CD4-positive, alpha-beta T cell treated with Interleukin-6 for 4 hours (primary cell): ENCODE results near the gene ENTPD1.
"Not testable (repeated sequence)": the region's sequence is repeated elsewhere in the genome, so short reads cannot be mapped to it uniquely, and the experiment has no call there.

Experiments used
- DNase-seq: peaks from one replicate; pipeline ENCODE4 v3.0.0-alpha.2; 2020; ENCODE audit warnings: mixed read lengths

Gene ENTPD1

DNA sequence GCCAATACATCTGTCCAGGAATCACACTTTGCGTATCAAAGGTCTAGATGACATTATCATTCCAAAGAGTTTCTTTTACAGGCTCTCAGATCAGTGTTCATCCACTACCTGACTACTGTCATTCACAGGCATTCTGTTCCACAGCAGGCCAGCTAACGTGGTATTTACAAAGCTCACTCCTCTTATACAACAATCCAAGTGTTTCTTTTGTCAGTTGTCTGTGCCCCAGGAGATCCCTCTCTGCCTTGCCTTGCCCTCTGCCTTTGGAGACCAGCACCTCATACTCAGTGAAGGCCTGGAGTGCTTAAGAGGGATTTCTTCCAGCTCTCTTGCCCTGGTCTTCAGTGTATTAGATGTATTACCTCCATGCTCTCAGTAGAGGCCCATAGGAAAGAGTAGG, 117.2 kb downstream of the ENTPD1 start:
- no peak for DNase-seq

DNA sequence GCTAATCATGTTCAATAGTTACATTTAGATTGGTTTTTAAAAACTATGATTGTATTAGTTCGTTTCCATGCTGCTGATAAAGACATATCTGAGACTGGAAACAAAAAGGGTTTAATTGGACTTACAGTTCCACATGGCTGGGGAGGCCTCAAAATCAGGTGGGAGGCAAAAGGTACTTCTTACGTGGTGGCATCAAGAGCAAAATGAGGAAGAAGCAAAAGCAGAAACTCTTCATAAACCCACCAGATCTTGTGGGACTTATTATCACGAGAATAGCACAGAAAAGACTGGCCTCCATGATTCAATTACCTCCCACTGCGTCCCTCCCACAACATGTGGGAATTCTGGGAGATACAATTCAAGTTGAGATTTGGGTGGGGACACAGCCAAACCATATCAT, 117.7 kb downstream of the ENTPD1 start:
- DNase-seq, result no peak

DNA sequence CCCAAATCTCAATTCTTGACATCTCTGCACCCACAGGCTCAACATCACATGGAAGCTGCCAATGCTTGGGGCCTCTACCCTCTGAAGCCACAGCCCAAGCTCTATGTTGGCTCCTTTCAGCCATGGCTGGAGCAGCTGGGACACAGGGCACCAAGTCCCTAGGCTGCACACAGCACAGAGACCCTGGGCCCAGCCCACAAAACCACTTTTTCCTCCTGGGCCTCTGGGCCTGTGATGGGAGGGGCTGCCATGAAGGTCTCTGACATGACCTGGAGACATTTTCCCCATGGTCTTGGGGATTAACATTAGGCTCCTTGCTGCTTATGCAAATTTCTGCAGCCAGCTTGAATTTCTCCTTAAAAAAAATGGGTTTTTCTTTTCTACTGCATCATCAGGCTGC, 118.8 kb downstream of the ENTPD1 start:
- DNase-seq, result not testable (repeated sequence)

DNA sequence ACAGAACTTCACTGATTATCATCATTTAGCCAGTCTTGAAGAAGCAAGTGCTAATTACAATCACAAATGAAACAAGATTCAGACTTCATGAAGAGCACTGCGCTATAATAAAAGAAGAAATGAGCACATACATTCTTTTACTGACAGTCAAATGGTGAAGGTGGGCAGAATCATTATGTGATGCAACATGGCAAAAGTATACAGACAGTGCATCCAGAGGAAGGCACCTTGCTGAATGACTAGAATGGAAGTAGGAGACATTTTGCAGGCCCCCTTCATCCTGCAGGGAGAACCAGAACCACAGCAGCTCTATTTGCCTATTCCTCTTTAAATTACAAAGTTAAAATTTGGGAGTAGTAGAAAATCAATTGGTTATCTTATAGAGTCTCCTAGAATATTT, 120.8 kb downstream of the ENTPD1 start:
- DNase-seq, result no peak

DNA sequence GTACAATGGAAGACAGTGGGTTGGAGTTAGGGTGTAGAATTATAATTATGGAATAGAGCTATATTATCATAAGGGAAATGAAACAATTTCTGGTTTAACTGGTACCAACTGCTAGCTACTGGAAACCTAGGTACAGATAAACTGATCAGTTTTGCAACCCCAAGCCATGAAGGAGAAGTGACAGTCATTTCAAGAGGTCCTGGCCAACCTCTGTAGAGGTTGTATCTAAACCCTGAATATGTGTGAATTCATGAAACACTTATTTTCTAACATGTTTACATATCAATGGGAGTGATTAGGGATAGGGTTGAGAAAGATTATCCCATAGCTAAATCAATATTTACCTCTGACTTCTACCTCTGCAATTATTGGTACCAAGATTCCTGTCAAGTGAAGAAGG, 121.9 kb downstream of the ENTPD1 start:
- no peak for DNase-seq

DNA sequence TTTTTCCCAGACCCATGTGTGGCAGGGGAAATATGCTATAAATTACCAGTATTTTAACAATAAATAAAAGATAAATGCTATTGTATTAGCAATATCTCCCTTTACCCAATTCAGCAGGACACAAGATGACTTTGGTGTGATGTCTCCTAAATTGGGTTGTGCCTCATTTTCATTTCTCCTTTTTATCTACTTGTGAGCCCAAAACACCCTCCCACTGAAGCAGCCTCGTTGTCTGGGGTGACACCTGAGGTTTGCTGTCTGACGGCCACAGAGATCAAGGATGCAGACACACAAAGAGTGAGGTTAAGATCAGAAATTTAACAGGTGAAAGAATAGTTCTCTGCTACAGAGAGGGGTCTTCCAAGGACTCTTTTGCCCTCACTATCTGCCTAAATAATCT, 124.7 kb downstream of the ENTPD1 start:
- no peak for DNase-seq

DNA sequence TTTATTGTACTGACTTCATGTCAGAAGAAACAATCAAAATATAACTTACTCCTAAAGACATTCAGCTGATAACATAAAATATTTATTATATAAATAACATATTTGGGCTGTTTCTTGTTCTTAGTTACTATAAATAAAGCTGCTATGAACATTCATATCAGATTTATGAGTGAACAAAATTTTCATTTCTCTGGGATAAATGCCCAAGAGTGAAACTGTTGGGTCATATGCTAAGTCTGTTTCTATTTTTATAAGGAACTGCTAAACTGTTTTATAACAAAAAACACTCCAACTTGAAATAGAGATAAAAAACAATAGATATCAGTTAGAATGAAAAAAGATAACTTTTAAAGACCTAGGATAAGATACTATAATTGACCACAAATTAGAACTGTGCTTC, 125.4 kb downstream of the ENTPD1 start:
- DNase-seq, result no peak

DNA sequence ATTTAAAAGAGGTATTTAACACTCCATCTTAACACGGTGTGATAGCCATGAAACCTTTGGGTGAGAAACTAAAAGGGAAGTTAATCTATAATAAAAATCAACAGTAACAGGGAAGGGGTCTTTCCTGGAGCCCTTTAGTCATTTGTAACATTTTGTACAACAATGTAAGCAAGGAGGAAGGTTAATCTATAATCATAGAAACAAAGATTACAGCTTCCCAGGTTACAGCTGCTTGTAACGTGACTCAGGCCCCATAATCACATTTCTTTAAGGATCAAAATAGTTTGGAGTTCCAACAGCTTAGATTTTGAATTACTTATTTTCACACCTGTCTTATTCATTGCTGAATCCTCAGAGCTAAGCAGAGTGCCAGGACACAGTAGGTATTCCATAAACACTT, 133.9 kb downstream of the ENTPD1 start:
- DNase-seq, result no peak

DNA sequence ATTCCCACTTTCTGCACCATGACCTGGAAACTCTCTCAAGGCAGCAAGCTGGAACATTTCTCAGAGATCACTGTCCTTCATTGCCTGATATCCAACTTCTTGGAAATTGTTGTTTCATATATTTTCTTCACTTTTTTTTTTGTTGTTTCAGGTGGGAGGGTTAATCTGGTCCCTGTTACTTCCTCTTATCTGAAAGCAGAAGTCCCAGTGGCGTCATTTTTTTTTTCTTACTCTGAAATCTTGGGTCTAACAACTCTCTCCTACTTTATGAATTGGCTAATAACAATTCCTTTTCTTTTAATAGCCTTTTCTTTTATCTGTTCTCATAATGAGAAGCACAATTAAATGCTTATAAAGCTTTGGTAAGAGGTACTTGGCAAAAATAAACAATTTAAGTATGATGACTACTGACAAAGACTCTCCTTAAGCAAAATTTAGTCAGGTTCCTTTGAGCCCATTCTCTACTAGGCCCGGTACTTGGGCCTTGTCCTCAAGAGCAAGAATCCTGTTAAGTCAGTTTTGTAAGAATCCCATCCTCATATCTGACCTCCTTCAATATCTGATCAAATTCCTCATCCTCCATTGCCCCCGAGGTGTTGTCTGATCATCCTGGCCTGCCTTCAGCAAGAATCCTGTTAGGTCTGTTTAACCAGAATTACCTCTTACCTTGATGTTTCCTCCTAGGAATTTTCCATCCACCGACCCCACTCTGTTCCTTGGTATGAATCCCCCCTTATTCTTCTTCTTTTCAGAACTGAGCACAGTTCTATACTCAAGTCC, 140.3 kb downstream of the ENTPD1 start:
- DNase-seq, result no peak

DNA sequence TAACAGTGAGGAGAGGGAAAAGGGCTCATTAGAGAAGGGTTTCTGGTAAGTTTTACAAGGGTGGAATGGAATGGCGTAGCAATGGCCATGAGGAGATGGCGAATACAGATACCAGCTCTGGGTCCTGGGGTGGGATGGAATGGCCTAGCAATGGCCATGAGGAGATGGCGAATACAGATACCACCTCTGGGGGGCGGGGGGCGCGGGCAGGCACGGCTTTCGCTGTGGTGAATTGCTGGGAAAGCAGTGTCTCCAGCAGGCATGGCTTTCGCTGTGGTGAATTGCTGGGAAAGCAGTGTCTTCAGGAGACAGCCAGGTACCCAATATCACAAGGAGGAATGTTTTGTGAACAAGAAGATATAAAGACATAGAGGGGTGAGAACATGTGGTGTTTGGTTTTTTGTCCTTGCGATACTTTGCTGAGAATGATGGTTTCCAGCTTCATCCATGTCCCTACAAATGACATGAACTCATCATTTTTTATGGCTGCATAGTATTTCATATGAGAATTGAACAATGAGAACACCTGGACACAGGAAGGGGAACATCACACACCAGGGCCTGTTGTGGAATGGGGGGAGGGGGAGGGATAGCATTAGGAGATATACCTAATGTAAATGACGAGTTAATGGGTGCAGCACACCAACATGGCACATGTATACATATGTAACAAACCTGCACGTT, 150.1 kb downstream of the ENTPD1 start:
- not testable (repeated sequence) for DNase-seq

DNA sequence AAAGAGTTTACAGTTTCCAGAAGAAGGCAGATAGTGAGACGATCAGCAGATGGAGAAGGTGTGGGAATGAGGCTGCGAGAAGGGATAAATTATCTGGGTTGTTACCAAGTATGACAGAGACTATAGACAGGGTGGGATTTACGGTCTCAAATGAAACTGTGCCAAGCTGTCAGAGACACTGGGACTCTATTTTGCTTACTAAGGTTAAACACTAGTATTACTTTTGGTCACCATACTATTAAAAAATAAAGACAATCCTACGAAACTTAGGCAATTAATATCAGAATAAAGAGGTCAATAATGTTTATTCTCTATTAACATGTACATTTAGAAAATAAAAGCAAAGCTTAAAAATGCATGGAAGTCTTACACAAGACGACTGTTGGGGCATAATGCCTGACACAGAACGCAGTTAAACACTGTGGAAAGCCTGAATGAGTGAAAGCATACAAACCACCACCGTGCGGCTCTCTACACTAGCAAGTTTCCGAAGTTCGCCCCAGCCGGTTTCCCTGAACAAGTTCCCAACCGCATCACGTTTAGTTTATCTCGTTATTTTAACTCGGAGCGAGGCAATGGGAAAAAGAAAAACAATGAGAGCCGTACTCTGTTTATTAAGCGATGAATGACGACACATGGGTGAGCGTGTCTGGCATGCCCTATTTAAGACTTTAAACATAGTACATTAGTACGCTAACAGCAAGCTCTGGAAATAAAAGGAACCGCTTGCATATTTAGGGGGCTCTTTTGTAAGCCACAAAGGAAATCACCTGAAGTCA, 150.9 kb downstream of the ENTPD1 start:
- peak; percentile 35 for DNase-seq

DNA sequence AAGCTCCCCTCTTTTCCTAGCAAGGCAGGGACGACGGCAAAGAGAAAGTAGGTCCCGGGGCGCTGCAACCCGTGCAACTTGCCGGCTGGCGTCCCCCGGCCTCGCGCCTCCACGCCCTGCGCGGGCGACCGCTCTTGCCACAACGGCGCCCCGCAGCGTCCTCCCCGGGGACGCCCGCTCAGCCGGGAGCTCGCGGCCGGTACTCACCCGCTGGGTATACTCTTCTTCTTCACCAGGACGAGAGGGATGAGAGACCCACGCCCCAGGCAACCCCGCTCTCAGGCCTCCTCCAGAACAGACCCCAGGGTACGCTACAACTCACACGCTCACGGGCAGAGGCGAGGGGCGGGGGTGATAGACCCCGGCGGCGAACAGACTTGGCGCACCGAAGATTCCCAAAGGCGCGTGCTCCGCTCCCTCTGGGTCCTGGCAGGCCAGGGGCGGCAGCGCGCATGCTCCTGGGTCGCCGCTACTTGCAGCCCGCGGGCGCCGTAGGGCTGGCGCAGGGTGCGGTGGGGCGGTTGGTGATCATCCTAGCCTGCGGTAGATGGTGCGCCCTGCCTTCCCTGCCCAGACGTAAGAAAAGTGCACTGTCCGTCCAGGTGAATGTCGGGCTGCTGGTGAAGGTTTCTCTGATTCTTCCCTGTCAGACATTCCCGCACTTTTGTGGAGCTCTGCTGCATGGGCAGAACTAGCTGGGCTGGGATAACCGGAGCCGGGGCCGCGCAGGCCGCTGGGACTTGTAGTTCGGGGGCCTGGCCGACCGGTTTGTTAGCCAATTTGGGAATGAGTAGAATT, 151.7 kb downstream of the ENTPD1 start, which contains the start of gene CC2D2B:
CC2D2B (plus strand) TSS at position 520 of the 798 bp plus-strand sequence. CDS start 3,349 bp downstream, outside the sequence.
- peak; percentile 71 for DNase-seq

DNA sequence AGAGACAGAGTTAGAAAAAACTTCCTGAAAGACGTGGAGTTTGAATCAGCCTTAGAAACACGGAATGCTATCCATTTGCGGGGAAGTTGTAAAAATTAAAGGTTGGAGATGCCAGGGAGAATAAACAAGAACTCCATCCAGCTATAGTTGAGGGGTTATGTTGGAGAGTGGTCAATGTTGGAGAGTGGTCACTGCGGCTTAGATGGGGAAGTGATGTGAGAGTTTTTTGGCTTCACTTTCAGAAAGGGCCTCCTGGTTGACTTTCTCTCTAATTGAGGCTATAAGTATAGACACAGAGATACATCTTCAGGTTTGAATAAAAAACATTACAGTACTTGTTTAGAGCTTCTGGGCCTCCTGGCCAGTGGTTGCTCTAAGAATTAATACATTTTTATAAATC, 152.5 kb downstream of the ENTPD1 start:
- no peak for DNase-seq

DNA sequence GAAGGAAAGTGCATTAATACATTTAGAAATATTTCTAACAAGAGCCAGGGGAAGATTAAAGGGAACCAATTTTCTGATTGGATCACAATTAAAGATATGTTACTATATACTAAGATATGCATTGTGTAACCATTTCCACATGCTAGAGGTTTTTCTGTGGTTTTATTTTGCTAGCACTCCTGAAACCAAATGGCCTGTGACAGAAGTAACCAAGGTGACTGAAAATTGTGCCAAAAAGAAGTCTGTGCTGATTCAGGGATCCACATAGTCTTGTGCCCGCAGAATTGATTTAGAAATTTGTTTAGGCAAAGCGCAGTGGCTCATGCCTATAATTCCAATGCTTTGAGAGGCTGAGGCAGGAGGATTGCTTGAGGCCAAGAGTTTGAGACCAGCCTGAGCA, 153.6 kb downstream of the ENTPD1 start:
- DNase-seq, result no peak

DNA sequence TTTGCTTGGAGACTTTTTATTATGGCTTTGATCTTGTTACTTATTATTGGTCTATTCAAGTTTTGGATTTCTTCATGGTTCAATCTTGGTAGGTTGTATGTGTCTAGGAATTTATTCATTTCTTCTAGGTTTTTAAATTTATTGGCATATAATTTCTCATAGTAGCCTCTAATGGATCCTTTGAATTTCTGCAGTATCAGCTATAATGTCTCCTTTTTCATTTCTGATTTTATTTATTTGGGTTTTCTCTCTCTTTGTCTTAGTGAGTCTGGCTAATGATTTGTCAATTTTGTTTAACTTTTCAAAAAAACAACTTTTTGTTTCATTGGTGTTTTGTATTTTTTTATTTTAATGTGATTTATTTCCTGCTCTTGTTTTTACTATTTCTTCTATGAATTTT, 160.1 kb downstream of the ENTPD1 start:
- DNase-seq, result not testable (repeated sequence)
